ENCODE measurements around the gene MRPL10.

Gene MRPL10

DNA sequence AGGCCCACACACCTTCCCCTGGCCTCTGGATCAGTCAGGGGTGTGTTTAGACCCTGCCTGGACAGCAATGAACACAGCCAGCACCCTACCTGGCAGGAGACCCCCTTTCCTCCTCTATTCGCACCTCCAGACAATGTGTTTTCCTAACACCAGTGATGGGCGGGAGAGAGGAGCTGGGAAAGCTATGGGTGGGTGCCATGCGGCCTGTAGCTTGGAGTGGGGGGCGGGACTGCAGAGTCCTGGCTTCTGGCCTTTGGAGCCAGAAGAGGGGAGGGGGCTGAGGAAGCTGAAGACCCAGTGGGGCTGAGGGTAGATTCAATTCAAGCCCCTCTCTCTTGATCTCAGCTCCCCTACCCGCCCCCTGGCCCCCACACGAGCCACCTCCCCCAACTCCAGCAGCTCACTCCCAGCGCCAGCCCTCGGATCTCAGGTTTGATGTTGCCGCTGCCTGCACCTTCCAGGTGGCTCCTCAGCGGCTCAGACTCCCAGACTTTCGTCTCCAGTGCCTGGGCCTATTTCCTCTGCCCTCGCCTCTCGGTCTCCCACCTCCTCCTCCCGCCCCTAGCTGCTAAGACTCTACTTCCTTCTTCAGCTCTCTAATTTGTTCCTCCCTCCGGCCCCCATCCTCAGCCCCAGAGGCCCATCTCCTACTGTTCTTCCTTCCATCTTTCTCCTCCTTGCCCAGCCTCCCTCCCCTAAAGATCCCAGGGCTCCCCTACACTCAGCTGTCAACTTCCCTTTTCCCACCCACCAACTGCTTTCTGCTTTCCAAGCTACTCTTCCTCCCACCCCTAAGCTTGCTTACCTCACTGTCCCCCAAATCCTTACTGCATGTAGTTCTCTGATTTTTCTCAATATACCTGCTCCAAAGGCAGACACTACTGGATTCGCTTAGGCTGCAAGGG lies 26.5 kb upstream of the MRPL10 start:
- DNase-seq: peak; percentile 40 to 71 (median 62)

DNA sequence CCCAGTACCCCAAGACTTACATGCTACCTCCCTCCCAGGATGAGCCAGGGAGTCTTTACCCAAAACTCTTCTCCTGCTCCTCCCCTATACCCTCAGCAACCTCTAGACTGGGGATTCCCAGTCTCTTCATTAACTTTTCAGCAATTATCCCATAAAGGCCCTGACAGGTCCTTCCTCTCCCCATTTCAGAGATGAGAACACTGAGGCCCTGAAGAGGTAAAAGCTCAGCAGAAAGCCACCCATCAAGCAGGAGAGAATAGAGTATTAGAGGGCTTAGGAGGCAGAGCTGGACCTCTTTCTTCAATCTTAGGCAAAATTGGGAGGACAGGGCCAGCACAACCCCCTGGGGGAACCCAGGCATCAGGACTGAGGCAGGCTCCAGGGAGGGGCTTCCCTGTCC lies 25.5 kb upstream of the MRPL10 start:
- DNase-seq: no peak

DNA sequence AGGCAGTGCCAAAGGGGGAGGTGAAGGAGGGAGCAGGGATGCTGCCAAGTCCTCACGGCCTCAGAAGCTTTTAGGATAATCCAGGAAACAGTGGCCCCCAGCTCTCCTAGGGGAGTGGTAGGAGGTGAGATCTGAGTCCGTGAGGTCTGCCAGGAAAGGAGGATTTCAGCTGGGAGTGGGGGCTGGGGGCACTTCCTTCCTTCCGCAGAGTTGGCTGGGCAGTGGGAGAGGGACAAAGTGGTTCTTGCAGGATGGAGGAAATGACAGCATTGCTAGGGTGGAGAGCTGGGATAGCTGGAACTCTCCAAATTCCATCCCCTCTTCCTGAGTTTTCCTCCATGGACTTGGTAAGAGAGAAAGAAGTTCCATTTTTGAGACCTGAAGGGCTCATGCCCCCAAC lies 24.4 kb upstream of the MRPL10 start:
- no peak for DNase-seq

DNA sequence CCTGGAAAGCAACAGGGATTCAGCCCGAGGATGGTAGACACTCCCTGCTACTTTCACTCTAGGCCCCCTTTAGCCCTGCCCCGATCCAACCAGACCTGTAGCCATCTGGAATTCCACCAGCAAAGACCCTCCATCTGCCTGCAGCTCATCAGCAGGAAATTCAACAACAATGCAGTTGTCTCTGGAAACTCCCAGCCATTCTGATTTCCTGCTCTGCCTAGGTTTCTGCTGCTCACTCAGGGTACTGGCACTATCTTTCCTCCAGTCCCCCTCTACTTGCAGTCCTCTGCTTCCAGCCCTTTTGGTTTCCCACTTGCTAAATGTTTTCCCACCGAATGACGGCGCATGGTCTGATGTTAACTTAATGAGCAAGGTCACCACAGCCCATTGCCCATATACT lies 22.3 kb upstream of the MRPL10 start:
- no peak for DNase-seq

DNA sequence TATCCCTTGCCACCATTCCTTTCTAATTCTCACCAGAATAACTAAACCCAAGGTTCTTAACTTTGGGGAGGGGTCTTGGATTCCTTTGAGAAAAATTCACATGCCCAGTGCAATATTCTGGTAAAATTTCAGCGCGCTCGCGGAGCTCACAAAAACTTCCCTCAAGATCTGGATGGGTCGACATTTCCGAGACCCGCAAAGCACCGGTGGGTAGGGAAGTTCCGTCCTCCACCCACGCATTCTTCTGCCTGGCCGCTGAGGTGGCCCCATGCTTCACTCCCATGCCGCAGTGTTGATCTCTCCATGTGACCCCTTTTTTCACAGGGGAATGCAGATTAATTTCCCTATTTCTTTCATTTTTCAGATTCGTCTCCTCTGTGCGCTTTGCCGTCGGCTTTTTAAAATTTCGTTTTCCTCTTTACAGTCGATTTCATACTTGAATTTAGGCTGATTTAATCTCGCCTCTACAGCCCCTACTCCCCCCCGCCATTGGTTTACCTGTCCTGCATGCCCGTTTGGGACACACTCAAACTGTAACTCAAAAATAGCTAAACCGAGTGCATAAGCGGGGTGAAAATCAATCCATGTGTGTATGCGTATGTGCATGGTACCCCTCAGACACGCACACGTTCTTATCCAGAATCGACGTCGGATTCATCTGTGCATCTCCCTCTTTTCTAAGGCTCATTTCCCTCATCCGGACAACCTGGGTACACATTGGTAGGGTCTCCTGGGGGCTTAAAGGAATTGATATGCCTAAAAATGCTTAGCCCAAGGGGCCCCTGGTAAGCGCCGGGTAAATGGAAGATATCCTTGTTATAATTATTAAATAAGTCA lies 21.0 kb upstream of the MRPL10 start:
- peak; percentile 55 to 80 (median 70) for DNase-seq

DNA sequence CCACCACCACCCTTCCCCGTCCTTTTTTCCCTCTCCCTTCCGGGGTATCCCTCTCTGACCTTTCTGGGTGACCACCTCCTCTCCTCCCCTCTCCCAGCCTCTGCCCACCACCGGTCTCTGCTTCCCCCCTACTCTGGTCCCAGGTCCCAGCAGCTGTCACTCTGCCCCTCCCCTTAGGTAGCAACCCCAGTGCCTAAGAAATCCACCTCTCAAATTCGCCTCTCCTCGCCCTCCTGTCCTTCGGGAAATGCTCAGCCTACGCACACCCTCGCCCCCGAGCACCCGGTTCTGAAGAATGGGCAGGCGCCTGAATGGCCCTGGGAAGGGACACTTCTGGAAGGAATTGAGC lies 20.4 kb upstream of the MRPL10 start:
- no peak for DNase-seq

DNA sequence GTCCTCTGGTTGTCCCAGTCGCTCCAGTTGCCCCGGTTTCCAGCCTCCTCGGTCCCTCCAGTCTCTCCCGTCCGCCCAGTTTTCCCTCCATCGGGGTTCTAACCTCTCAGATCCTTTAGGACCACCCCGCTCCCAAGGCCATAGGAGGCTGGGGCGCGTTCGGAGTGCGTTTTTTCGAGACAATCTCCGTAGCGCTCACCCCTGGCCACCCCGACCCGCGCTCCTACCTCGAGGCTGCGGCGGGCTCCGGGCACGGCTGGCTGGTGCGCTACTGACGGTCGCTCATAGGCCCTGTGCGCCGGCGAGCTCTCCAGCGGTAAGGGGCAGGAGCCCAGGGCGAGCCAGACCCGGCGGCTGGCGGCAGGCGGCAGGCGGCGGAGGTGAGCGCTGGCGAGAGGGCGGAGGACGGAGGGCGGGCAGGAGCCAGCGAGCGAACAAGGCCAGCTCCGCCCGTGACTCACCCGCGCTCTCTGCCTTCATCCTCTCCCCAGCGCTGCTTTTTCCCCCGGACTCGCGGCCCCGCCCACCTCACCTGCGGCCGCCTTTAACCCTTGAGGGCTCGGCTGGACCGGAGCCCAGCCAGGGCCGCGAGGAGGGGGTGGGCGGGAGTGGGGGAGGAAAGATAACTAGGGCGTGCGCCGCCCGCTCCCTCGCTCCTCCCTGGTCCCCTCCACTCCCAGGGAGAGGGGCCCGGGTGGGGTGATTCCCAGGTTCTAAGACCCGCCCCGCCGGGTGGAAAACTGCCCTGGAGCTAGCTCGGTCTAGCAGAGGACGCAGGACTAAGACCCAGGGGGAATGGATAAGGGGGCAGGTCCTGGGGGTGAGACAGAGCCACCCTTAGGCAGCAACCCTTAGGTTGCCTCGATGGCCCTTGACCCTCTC lies 19.6 kb upstream of the MRPL10 start, which contains the start of gene SP6:
Gene SP6, minus strand, starts transcription at position 472 of the 882 bp plus-strand sequence. CDS start 2,734 bp downstream, outside the sequence.
- peak in 3 of 4 experiments; percentile 26 to 64 (median 46) for DNase-seq

DNA sequence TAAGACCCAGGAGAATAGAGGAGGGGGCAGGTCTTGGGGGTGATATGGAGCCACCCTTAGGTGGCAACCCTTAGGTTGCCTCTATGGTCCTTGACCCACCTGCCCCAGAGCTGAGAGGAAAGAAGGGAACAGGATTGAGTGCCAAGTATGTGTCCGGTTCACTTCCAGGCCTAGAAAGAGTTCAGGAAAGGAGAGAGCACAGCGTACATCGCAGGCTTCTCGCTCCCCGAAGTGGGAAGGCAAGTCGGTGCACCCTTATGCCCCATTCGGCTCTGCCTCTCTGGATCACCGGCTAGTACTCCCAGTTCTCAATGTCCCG lies 19.0 kb upstream of the MRPL10 start:
- DNase-seq: no peak

DNA sequence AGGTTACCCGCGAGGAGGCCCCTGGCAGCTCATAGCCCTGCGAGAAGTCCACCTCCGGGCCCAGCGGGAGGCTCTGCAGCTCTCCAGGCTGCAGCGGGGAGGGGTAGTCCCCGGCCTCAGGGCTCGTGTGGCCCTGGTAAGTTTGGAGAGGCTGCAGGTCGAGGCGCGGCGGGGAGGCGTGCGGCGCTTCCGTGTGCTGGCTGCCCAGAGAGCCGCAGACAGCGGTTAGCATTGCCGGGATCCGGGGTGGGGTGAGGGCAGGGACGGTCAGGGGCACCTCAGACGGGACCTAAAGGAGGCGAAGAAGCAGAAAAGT lies 16.8 kb upstream of the MRPL10 start:
- DNase-seq: no peak

DNA sequence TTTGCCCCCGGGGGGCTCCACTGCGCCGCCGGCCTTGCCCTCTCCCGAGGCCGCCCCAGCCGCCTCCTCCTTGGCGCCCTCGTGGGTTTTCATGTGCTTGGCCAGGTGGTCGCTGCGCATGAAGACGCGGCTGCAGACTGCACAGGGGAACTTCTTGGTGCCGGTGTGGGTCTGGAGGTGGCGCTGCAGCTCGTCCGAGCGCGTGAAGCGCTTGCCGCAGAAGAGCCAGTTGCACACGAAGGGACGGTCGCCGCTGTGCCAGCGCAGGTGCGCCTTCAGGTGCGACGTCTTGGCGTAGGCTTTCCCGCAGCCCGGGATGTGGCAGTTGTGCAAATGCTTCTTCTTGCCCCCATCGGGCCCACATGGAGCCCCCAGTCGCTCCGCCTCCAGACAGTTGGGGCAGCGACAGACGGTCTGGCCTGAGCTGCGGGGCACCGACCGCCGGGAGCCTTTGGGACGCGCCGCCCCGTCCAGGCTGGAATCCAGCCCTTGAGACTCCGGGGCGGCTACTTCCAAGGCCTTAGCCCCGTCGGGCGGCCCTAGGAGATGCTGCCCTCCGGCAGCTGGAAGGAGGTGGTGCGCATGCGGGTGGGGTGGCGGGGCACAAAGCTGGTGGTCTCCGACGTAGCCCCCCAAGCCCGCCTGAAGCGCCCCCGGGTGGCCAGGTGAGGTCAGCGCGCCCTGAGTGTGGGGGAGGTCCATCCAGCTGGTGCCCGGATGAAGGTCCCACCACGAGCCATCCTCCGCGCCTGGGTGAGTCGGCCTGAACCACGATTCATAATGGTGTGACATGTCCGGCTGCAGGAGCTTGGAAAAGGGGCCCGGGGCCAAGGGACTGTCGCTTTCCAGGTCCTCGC lies 16.2 kb upstream of the MRPL10 start:
- DNase-seq: peak in 2 of 4 experiments; percentile 31 to 61

DNA sequence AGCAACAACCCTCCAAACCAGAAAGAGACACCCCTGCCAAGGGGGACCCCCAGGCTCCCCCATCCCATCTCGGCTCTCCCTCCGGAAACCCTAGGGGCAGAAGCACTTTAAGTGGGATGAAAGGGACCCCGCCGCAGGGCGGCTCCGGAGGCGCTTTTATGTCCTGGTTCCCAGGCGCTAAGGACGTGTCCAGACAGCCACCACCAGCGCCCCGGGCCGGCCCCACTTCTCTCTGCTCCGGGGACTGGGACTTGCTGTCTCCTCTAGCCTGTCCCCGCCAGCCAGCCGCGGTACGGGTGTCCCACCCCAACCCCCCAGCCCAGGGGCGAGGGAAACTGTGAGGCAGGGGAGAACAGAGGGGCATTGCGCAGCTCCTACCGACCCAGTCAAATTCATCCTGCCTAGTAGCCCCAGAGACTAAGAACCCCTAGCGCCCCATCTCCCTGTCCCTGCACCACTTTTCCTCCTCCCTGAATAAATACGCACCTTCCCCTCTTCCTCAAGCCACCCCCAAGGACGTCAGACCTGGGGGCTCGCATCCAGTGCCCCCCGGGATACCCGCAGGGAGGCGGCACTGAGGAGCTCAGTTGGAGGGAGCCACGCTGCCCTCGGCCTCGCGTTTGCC lies 15.5 kb upstream of the MRPL10 start:
- DNase-seq: no peak

DNA sequence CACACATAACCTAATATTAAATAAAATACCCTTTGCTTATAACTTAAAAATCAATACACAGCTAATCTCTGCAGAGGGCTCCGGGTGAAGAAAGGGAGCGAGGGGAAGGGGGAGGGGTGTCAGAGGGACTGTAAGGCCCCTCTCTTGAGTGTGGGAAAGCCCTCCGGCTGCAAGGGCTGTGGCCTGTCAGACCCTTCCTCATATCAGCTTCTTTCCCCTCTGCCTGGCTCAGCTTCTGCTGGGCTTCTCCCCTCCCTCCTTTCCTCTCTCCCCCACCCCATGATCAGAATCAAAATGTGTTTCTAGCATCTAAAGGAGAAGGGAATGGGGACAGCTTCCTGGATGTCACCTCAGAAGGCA lies 14.4 kb upstream of the MRPL10 start:
- DNase-seq: no peak

DNA sequence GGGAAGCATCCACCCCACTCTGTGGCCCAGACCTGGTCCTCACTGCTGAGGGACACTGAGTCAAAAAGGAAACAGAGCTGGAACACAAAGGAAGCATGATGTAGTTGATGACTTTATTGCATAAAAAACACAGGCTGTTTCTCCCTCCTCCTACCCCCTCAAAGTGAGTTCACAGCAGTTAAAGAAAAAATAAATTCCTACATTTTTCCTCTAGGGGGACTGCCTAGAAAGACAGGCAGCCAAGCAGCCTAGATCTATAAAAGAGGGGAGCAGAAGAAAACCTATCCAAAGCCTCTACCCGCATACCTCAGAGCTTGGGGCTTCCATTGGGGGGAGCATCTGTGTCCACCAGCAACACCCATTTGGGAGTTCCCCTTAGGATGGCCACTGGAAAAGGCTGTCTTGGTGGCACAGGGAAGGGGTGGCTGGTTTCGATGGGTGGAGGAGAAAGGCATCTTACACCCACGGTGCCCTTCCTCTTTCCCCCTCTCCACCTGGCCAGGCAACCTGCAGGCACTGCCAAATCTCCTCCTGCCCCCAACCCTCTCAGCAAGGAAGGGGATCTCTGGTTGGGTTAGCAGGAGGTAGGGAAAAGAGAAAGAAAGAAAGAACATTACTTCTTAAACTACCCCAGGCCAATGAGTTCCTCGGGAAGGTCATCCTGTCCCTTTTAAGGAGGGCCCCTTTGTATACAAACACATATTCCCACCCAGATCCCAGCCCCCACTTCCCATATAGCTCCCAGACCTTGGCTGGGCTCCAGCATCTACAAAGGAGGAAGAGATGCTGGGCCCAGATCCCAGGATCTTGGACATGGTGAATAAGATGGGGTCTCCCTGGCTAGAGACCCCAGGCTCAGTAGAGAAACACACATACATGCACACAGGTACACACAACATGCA lies 13.7 kb upstream of the MRPL10 start:
- DNase-seq: peak in 2 of 4 experiments; percentile 37 to 43

DNA sequence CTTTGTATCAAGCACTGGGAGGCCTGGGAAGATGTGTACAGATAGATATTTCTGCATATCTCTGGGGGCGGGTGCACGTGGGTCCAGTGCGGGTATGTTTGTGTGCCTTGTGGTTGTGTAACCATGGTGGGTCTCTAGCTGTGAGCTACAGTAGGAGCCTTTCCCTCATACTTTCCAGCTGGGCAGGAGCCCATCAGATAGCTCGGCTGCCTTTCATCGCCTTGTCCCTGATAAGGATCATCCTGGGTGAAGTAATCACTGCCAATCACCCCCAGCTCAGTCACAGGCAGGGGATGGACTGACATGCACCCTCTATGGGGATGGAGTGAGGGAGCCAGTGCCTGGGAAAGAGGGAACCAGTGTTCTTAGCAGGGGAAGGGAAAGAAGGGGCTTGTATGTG lies 12.9 kb upstream of the MRPL10 start:
- no peak for DNase-seq

DNA sequence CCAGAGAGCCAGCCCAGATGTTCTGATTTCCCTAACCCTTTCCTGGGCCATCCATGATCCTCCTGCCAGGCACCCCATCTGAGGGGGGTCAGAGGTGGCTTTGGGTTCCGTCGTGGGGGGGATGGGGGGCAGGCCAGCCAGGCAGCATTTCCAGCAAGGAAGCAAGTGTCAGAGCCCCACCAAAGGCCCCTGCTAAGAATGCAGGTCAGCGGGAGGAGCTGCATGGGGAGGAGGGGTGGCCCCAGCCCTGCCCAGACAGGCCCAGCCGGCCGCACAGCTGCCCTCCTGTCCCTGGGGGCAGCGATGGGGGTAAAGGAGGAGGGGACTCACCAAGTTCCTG lies 12.0 kb upstream of the MRPL10 start:
- DNase-seq: no peak

DNA sequence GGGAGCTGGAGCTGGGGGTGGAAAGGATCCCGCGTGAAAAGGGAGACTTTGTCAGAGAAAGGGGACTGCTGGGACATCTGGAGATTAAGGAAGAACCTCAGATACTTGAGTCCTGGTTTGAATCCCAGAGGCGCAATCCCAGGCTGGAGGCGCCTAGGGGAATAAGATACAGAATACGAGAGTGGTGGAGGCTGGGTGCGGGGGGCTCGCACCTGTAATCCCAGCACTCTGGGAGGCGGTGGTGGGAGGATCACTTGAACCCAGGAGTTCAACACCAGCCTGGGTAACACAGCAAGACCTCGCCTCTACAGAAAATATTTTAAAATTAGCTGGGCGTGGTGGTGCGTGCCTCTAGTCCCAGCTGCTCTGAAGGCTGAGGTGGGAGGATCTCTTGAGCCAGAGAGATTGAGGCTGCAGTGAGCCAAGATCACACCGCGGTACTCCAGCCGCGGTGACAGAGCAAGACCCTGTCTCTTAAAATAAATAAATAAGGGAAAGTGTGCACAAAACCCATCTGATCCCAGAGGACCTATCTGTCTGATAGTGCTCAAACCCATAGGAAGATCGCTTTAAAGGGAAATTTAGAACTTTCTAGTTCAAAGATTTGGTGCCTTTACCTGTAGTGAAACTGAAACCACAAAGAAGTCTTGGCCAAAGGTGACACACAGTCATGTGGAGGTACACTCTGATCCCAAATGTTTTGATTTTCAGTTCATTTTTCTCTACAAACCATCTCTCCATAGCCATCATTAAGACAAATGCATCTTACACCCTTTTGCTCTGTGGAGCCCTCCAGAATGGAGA lies 10.3 kb upstream of the MRPL10 start:
- no peak for DNase-seq

DNA sequence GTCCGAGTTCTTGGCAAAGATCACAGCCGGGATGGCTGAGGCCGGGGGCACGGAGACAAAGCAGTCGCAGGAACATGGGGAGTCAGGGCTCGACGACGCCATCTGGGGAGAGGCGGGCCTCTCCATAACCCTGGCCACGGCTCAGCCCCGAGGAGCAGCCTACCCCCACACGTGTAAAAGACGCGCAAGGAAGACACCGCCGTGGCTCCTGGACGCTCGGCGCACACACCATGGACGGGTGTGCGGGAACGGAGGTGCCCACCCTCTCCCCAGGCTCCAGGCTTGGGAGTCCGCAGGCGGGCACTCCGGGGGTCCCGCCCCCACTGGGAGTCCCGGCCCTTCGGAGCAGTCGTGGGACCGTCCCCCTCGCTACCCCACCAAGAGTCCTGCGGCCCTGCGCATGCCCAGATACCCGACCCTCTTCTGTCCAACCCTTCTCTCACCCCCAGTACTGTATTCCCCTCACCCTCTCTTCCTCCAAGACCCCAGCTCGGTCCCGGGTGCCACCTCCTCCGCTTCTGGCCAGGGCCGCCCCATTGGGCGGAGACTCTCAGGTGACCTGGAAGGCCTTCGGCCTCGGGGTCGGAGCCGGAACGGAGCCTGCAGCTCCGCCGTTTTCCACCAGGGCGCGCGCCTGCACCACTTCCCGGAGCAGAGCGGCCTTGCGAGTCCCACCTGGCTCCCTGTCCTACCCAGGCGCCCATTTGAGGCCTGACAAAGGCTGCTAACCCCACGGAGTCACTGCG lies 9.6 kb upstream of the MRPL10 start, which contains the start of gene SCRN2:
Gene SCRN2, minus strand, starts transcription at position 532 of the 746 bp plus-strand sequence. Its CDS starts 430 bp downstream, at position 102.
- peak; percentile 86 to 94 (median 92) for DNase-seq

DNA sequence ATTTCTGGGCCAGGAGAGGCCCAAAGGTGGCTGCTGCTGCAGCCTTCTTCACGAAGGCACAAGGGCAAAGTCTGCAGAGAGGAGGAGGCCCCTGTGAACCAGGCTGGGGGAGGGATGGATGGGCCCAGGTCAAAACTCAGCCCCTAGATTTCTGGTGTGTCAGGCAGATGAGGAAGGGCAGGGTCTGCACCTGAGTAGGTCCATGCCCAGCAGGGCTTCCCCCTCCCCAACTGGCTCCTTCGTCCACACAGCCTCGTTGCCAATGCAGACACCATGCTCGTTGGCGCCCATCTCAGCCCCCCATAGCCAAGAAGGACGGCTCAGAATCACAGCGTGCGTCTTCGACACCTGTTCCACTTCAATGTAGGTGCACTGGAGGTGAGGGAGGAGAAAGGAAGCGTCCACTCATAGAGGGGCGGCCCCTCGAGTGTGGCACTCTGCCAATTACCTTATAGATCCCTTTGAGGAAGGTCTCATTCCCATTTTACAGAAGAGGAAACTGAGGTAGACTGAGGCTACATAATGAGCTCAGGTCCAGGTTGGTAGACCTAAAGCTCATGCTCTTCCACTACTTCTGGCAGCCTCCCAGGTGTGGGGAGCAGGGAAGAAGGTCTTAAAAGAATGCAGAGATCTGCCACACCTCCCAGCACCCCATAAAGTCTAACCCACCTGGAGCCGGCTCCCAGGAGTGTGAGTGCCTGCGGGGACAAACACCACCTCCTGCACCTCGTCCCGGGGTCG lies 8.8 kb upstream of the MRPL10 start:
- DNase-seq: no peak
